Naive B cell (primary cell): Measurements from ENCODE around the gene UCK2. TPM values are rescaled to one million over a fixed set of nuclear protein-coding genes. Genes with fewer than 3 reads are reported as not detected.

Experiments used
- ATAC-seq, 2 donors: fragments of 150-1000 bp; cut with Tn5 transposase; 2 replicates each; pipeline ENCODE4 v1.10.0; 2021; ENCODE audit warnings: low read depth in 2 of 2, mild to moderate bottlenecking in 2 of 2, moderate library complexity in 2 of 2
- DNase-seq: peaks from one replicate; pipeline ENCODE4 v3.0.0; 2022
- H3K27ac Mint-ChIP-seq, 6 donors: one replicate each; pipeline ENCODE4 v1.8.0; 2020 to 2022; ENCODE audit warnings: mild to moderate bottlenecking in 6 of 6, mixed read lengths in 6 of 6, moderate library complexity in 5 of 6, inconsistent platforms in 2 of 6
- H3K27me3 Mint-ChIP-seq, 3 donors: one replicate each; pipeline ENCODE4 v1.8.0; 2021 to 2022; ENCODE audit warnings: mixed read lengths in 3 of 3, mild to moderate bottlenecking in 1 of 3
- H3K36me3 Mint-ChIP-seq, 2 donors: one replicate each; pipeline ENCODE4 v1.8.0; 2020 to 2022; ENCODE audit warnings: mixed read lengths in 2 of 2, inconsistent platforms in 1 of 2, mild to moderate bottlenecking in 1 of 2
- H3K4me1 Mint-ChIP-seq, 3 donors: one replicate each; pipeline ENCODE4 v1.8.0; 2020 to 2022; ENCODE audit warnings: mixed read lengths in 3 of 3, inconsistent platforms in 1 of 3, mild to moderate bottlenecking in 1 of 3, moderate library complexity in 1 of 3
- H3K4me3 Mint-ChIP-seq, 8 donors: one replicate each; pipeline ENCODE4 v1.8.0; 2020 to 2022; ENCODE audit warnings: mild to moderate bottlenecking in 8 of 8, mixed read lengths in 8 of 8, moderate library complexity in 8 of 8, inconsistent platforms in 2 of 8
- H3K9me3 Mint-ChIP-seq, 7 donors: one replicate each; pipeline ENCODE4 v1.8.0; 2020 to 2022; ENCODE audit warnings: mixed read lengths in 7 of 7, mild to moderate bottlenecking in 5 of 7, inconsistent platforms in 2 of 7, moderate library complexity in 1 of 7
- polyA plus RNA-seq, 6 donors: library from polyadenylated mRNA; unstranded; fragments of 300-500 nt; fragmentation: Illumina TruSeq; gene quantifications; one replicate each; pipeline ENCODE4 v1.2.3, GENCODE V29; 2021; ENCODE audit warnings: low read depth in 6 of 6

Gene UCK2
- polyA plus RNA-seq, 6 donors from 2014 or later, result 4.9 to 10.7 (median 7.7) TPM

- H3K27me3 Mint-ChIP-seq, result no peaks in the 10 kb centered on the region
- peak overlapping the region in 1 of 6 donors; percentile 43 for H3K27ac Mint-ChIP-seq
- peaks cover 24 to 43% (median 27%) of the 10 kb centered on the region in 3 donors for H3K4me1 Mint-ChIP-seq
- DNase-seq (no peak), ATAC-seq (no peak)
- no peak overlapping the region for H3K4me3 Mint-ChIP-seq
- H3K36me3 Mint-ChIP-seq, result no peaks in the 10 kb centered on the region
- no peaks in the 10 kb centered on the region for H3K9me3 Mint-ChIP-seq
These were observed 14.2 kb downstream of the UCK2 start for GRCh38 chr1:165841582-165842017.

GRCh38 chr1:165842023-165842670 is 14.7 kb downstream of the UCK2 start:
- no peak for DNase-seq
- Mint-ChIP-seq H3K36me3 (no peaks in the 10 kb centered on the region), H3K27ac (peak overlapping the region in 3 of 6 donors; percentile 5 to 80 (median 26))

GRCh38 chr1:165842671-165843129 is 15.3 kb downstream of the UCK2 start:
- peaks cover 27 to 43% (median 28%) of the 10 kb centered on the region in 3 donors for H3K4me1 Mint-ChIP-seq
- H3K27me3 Mint-ChIP-seq, result no peaks in the 10 kb centered on the region
- H3K9me3 Mint-ChIP-seq, result no peaks in the 10 kb centered on the region
- no peak for ATAC-seq
- peak overlapping the region in 3 of 6 donors; percentile 5 to 56 (median 19) for H3K27ac Mint-ChIP-seq
- H3K4me3 Mint-ChIP-seq, result peak overlapping the region in 3 of 8 donors; percentile 1 to 7 (median 4)
- H3K36me3 Mint-ChIP-seq, result no peaks in the 10 kb centered on the region
- no peak for DNase-seq

More at GRCh38 chr1:165842023-165842670, 14.7 kb downstream of the UCK2 start:
- Mint-ChIP-seq H3K4me1 (peaks cover 24 to 43% (median 27%) of the 10 kb centered on the region in 3 donors), H3K9me3 (no peaks in the 10 kb centered on the region), H3K4me3 (no peak overlapping the region), H3K27me3 (no peaks in the 10 kb centered on the region)
- ATAC-seq, result no peak

GRCh38 chr1:165843304-165843703 is 15.9 kb downstream of the UCK2 start:
- DNase-seq, result no peak
- no peak for ATAC-seq
- no peaks in the 10 kb centered on the region for H3K9me3 Mint-ChIP-seq
- no peaks in the 10 kb centered on the region for H3K36me3 Mint-ChIP-seq
- no peaks in the 10 kb centered on the region for H3K27me3 Mint-ChIP-seq
- H3K4me3 Mint-ChIP-seq, result no peak overlapping the region
- H3K4me1 Mint-ChIP-seq, result peaks cover 25 to 38% (median 27%) of the 10 kb centered on the region in 3 donors
- H3K27ac Mint-ChIP-seq, result peak overlapping the region in 1 of 6 donors; percentile 19

GRCh38 chr1:165844114-165844798 is 16.8 kb downstream of the UCK2 start:
- no peaks in the 10 kb centered on the region for H3K36me3 Mint-ChIP-seq
- peak overlapping the region in 2 of 6 donors; percentile 27 to 36 for H3K27ac Mint-ChIP-seq
- no peak for ATAC-seq
- H3K4me3 Mint-ChIP-seq, result no peak overlapping the region
- H3K4me1 Mint-ChIP-seq, result peaks cover 27 to 40% (median 29%) of the 10 kb centered on the region in 3 donors
- no peak for DNase-seq
- no peaks in the 10 kb centered on the region for H3K27me3 Mint-ChIP-seq
- peaks cover 0 to 2% (median 0%) of the 10 kb centered on the region in 7 donors for H3K9me3 Mint-ChIP-seq

- ATAC-seq (no peak), DNase-seq (no peak)
- peak overlapping the region in 1 of 6 donors; percentile 4 for H3K27ac Mint-ChIP-seq
- no peak overlapping the region for H3K4me3 Mint-ChIP-seq
- H3K36me3 Mint-ChIP-seq, result no peaks in the 10 kb centered on the region
- peaks cover 0 to 2% (median 0%) of the 10 kb centered on the region in 7 donors for H3K9me3 Mint-ChIP-seq
- H3K27me3 Mint-ChIP-seq, result no peaks in the 10 kb centered on the region
- H3K4me1 Mint-ChIP-seq, result peaks cover 26 to 39% (median 30%) of the 10 kb centered on the region in 3 donors
These were observed 17.5 kb downstream of the UCK2 start for GRCh38 chr1:165844933-165845332.

GRCh38 chr1:165845569-165845968 is 18.2 kb downstream of the UCK2 start:
- H3K4me3 Mint-ChIP-seq, result no peak overlapping the region

GRCh38 chr1:165845992-165846748 is 18.8 kb downstream of the UCK2 start:
- H3K27ac Mint-ChIP-seq, result peak overlapping the region in 1 of 6 donors; percentile 51
- H3K4me3 Mint-ChIP-seq, result no peak overlapping the region
- H3K4me1 Mint-ChIP-seq, result peaks cover 30 to 43% (median 34%) of the 10 kb centered on the region in 3 donors

More at GRCh38 chr1:165845569-165845968, 18.2 kb downstream of the UCK2 start:
- Mint-ChIP-seq H3K27me3 (no peaks in the 10 kb centered on the region), H3K27ac (no peak overlapping the region), H3K9me3 (peaks cover 0 to 2% (median 0%) of the 10 kb centered on the region in 7 donors), H3K4me1 (peaks cover 26 to 39% (median 30%) of the 10 kb centered on the region in 3 donors), H3K36me3 (no peaks in the 10 kb centered on the region)
- no peak for ATAC-seq
- no peak for DNase-seq

GRCh38 chr1:165847486-165847885 is 20.1 kb downstream of the UCK2 start:
- peaks cover 0 to 2% (median 0%) of the 10 kb centered on the region in 7 donors for H3K9me3 Mint-ChIP-seq
- H3K27ac Mint-ChIP-seq, result peak overlapping the region in 1 of 6 donors; percentile 48
- ATAC-seq (no peak), DNase-seq (no peak)
- H3K36me3 Mint-ChIP-seq, result peaks cover 0 to 4% of the 10 kb centered on the region in 2 donors
- H3K27me3 Mint-ChIP-seq, result no peaks in the 10 kb centered on the region
- no peak overlapping the region for H3K4me3 Mint-ChIP-seq
- H3K4me1 Mint-ChIP-seq, result peaks cover 32 to 48% (median 34%) of the 10 kb centered on the region in 3 donors

More at GRCh38 chr1:165845992-165846748, 18.8 kb downstream of the UCK2 start:
- ATAC-seq, result no peak
- no peaks in the 10 kb centered on the region for H3K27me3 Mint-ChIP-seq
- peaks cover 0 to 2% (median 0%) of the 10 kb centered on the region in 7 donors for H3K9me3 Mint-ChIP-seq
- DNase-seq, result no peak
- H3K36me3 Mint-ChIP-seq, result no peaks in the 10 kb centered on the region

GRCh38 chr1:165849353-165850133 is 22.1 kb downstream of the UCK2 start:
- ATAC-seq, result no peak
- peaks cover 0 to 2% (median 0%) of the 10 kb centered on the region in 7 donors for H3K9me3 Mint-ChIP-seq
- peaks cover 29 to 43% (median 37%) of the 10 kb centered on the region in 3 donors for H3K4me1 Mint-ChIP-seq
- no peak for DNase-seq
- no peaks in the 10 kb centered on the region for H3K27me3 Mint-ChIP-seq
- H3K36me3 Mint-ChIP-seq, result peaks cover 0 to 4% of the 10 kb centered on the region in 2 donors
- no peak overlapping the region for H3K4me3 Mint-ChIP-seq
- peak overlapping the region in 3 of 6 donors; percentile 7 to 47 (median 26) for H3K27ac Mint-ChIP-seq

- Mint-ChIP-seq H3K4me1 (peaks cover 34 to 53% (median 45%) of the 10 kb centered on the region in 3 donors), H3K27me3 (no peaks in the 10 kb centered on the region), H3K36me3 (peaks cover 0 to 4% of the 10 kb centered on the region in 2 donors), H3K9me3 (peaks cover 0 to 3% (median 0%) of the 10 kb centered on the region in 7 donors), H3K27ac (peak overlapping the region in 2 of 6 donors; percentile 24 to 41), H3K4me3 (peak overlapping the region in 5 of 8 donors; percentile 17 to 41 (median 23))
- DNase-seq (no peak), ATAC-seq (peak; percentile 38 to 56)
These were observed 23.7 kb downstream of the UCK2 start for GRCh38 chr1:165851034-165851658.

- Mint-ChIP-seq H3K4me3 (no peak overlapping the region), H3K36me3 (peaks cover 0 to 4% of the 10 kb centered on the region in 2 donors), H3K27me3 (no peaks in the 10 kb centered on the region), H3K27ac (peak overlapping the region in 2 of 6 donors; percentile 3 to 14), H3K4me1 (peaks cover 34 to 62% (median 50%) of the 10 kb centered on the region in 3 donors), H3K9me3 (peaks cover 0 to 3% (median 0%) of the 10 kb centered on the region in 7 donors)
- no peak for DNase-seq
- no peak for ATAC-seq
These were observed 25.5 kb downstream of the UCK2 start for GRCh38 chr1:165852871-165853270.
